IPS-20b (cell line): ENCODE measurements around the gene POC5.

Source experiments
- H3K27ac ChIP-seq: one replicate; pipeline ENCODE4 v1.5.1; 2013; ENCODE audit warnings: low read length
- H3K27me3 ChIP-seq: 2 replicates; pipeline ENCODE4 v1.6.1; 2013; ENCODE audit warnings: mild to moderate bottlenecking, low read length, inconsistent platforms; ENCODE audit not compliant: insufficient read depth
- H3K36me3 ChIP-seq: 2 replicates; pipeline ENCODE4 v1.6.1; 2013; ENCODE audit warnings: low read depth, mild to moderate bottlenecking, inconsistent platforms, low read length, moderate library complexity; ENCODE audit not compliant: insufficient read depth
- H3K4me1 ChIP-seq: 2 replicates; pipeline ENCODE4 v1.6.1; 2013; ENCODE audit warnings: mild to moderate bottlenecking, control low read depth, inconsistent platforms, low read length, moderate library complexity; ENCODE audit not compliant: insufficient read depth
- H3K4me3 ChIP-seq: 2 replicates; pipeline ENCODE4 v1.5.1; 2013; ENCODE audit warnings: mild to moderate bottlenecking, low read length, inconsistent platforms
- H3K9ac ChIP-seq: 2 replicates; pipeline ENCODE4 v1.6.1; 2013; ENCODE audit warnings: low read depth, mild to moderate bottlenecking, inconsistent platforms, low read length, moderate library complexity
- H3K9me3 ChIP-seq: 2 replicates; pipeline ENCODE4 v1.6.1; 2013; ENCODE audit warnings: mild to moderate bottlenecking, low read depth, low read length, inconsistent platforms; ENCODE audit not compliant: insufficient read depth

POC5 gene

DNA sequence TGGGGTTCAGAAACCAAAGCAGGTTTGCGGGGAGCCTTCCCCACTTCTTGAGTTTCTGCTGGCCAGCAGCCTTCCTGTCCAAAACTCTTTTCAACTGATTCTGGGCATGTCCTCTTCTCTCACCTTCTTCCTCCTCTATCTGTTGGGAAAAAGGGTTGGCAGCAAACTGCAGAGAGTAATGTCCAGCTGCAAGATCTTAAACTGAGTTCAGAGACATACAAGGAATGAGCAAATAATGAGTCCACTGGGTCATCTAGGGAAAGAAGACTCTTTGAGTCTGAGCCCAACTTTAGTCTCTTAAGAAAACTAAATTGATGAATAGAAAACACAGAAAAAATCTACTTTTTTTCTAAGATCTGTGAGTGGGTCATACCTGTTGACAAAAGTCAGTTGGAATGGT lies 89.4 kb downstream of the POC5 start:
- Histone ChIP-seq H3K27ac (no peak overlapping the region), H3K9me3 (no peaks in the 10 kb centered on the region), H3K4me3 (no peak overlapping the region), H3K27me3 (no peaks in the 10 kb centered on the region), H3K9ac (no peak overlapping the region), H3K36me3 (no peaks in the 10 kb centered on the region), H3K4me1 (no peaks in the 10 kb centered on the region)

DNA sequence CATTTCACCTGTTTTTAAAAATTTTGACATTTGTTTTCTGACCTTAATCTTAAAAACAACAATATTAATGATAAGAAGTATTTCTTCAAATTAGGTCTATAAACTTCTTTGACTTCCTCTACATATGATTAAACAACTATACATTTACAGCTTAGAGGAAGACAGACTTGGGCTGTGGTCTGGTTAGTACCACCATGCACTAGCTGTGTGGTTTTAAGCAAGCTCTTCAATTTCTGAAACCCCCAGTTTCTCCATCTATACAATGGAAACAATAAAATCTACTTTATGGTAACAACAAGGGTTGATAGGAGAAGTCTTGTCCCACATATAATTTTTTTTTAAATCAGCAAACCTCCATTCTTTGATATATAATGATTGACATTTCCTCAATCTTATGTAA lies 90.3 kb downstream of the POC5 start:
- Histone ChIP-seq H3K9ac (no peak overlapping the region), H3K27me3 (no peaks in the 10 kb centered on the region)

More for the DNA sequence above, 90.3 kb downstream of the POC5 start:
- Histone ChIP-seq H3K4me3 (no peak overlapping the region), H3K9me3 (no peaks in the 10 kb centered on the region), H3K27ac (no peak overlapping the region), H3K4me1 (no peaks in the 10 kb centered on the region), H3K36me3 (no peaks in the 10 kb centered on the region)
